ENCODE results near the gene C5orf47.

DNA sequence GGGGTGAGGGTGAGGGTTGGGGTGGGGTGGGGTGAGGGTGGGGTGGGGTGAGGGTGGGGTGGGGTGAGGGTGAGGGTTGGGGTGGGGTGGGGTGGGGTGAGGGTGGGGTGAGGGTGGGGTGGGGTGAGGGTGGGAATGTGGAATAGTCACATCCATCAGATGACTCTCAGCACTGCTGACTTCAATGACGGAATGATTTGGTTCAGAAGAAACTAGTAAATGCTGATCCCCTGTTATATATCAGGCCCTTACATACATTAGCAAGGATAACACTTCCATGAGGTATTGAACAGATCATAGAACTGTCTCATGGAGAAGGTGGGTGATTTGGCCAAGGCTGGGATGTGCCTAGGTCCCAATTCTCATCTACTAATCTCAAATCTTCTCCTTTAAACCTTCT, 24.5 kb upstream of the C5orf47 start:
- TF ChIP-seq, protein P1, sequence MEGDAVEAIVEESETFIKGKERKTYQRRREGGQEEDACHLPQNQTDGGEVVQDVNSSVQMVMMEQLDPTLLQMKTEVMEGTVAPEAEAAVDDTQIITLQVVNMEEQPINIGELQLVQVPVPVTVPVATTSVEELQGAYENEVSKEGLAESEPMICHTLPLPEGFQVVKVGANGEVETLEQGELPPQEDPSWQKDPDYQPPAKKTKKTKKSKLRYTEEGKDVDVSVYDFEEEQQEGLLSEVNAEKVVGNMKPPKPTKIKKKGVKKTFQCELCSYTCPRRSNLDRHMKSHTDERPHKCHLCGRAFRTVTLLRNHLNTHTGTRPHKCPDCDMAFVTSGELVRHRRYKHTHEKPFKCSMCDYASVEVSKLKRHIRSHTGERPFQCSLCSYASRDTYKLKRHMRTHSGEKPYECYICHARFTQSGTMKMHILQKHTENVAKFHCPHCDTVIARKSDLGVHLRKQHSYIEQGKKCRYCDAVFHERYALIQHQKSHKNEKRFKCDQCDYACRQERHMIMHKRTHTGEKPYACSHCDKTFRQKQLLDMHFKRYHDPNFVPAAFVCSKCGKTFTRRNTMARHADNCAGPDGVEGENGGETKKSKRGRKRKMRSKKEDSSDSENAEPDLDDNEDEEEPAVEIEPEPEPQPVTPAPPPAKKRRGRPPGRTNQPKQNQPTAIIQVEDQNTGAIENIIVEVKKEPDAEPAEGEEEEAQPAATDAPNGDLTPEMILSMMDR (IDR thresholded peaks at IDR 0.05), result no peak
- TF ChIP-seq POLR2AphosphoS5 (IDR thresholded peaks at IDR 0.05; ENCODE audit: low read depth, low read length) (no peak), REST (IDR thresholded peaks at IDR 0.05; ENCODE audit: insufficient read depth in 1 of 2, low read depth in 2 of 2, low read length in 1 of 2) (no peak), TCF7L2 (IDR thresholded peaks at IDR 0.05; ENCODE audit: low read depth, low read length) (no peak), SIN3A (IDR thresholded peaks at IDR 0.05; ENCODE audit: borderline replicate concordance, insufficient read depth, low read depth, low read length) (no peak)
